Suprapubic skin (tissue), 4 donors: ENCODE data around the gene SVOP. TPM values are rescaled to one million over a fixed set of nuclear protein-coding genes. Genes with fewer than 3 reads are reported as not detected.

Source experiments
- DNase-seq, 2 donors: peaks; one replicate each; pipeline ENCODE4 v3.0.0-alpha.2; 2019; ENCODE audit warnings: low spot score in 2 of 2
- H3K27ac ChIP-seq: fragments of 200-600 bp; sonication (generic); one replicate; pipeline ENCODE4 v1.5.1; 2019
- H3K27me3 ChIP-seq: fragments of 200-600 bp; sonication (generic); one replicate; pipeline ENCODE4 v1.5.1; 2019
- H3K36me3 ChIP-seq: fragments of 200-600 bp; sonication (generic); one replicate; pipeline ENCODE4 v1.5.1; 2019
- H3K4me1 ChIP-seq: fragments of 200-600 bp; sonication (generic); one replicate; pipeline ENCODE4 v1.5.1; 2019
- H3K4me3 ChIP-seq: fragments of 200-600 bp; sonication (generic); one replicate; pipeline ENCODE4 v1.5.1; 2019; ENCODE audit warnings: mild to moderate bottlenecking
- H3K9me3 ChIP-seq: fragments of 200-600 bp; sonication (generic); one replicate; pipeline ENCODE4 v1.5.1; 2019
- CTCF ChIP-seq, 2 donors: fragments of 200-600 bp in 1 of 2; fragments of 450-650 bp in 1 of 2; sonication (generic) in 1 of 2; IDR thresholded peaks; one replicate each; pipeline ENCODE4 v1.5.1; 2016 to 2019; ENCODE audit warnings: antibody characterized with exemption in 2 of 2, mild to moderate bottlenecking in 1 of 2, moderate library complexity in 1 of 2
- EP300 ChIP-seq: sonication (generic); formaldehyde crosslinking; IDR thresholded peaks from one replicate; pipeline ENCODE4 v1.6.1; 2017; ENCODE audit warnings: antibody characterized with exemption
- POLR2A ChIP-seq, 2 donors: fragments of 450-650 bp; IDR thresholded peaks; one replicate each; pipeline ENCODE4 v1.6.1; 2017; ENCODE audit warnings: antibody characterized with exemption in 2 of 2, mild to moderate bottlenecking in 2 of 2, moderate library complexity in 2 of 2
- POLR2AphosphoS5 ChIP-seq, 3 donors: sonication (generic); formaldehyde crosslinking; IDR thresholded peaks; one replicate each; pipeline ENCODE4 v1.6.1; 2017; ENCODE audit warnings: antibody characterized with exemption in 3 of 3
- WGBS: methylation state at CpG from one replicate; pipeline ENCODE4 v1.1.5; 2018; 5-methylcytosine and 5-hydroxymethylcytosine counted together
- total RNA-seq, 4 donors: library from RNA; depleted of rRNA; stranded (reverse); fragments of >200 nt; gene quantifications; one replicate each; pipeline ENCODE4 v1.1.0, GENCODE V29; 2016

Gene SVOP
- total RNA-seq, 4 donors from 2014 or later = not detected

GRCh38 chr12:108896336-108896735 lies 124.5 kb downstream of the SVOP start:
- 28% methylated on average over 8 of the region's 8 CpGs for WGBS
- DNase-seq = no peak

GRCh38 chr12:108895220-108895802 lies 125.6 kb downstream of the SVOP start:
- WGBS = 72% methylated on average over 5 of the region's 5 CpGs
- Histone ChIP-seq H3K27me3 (peaks cover 6% of the 10 kb centered on the region), H3K4me1 (no peaks in the 10 kb centered on the region), H3K36me3 (no peaks in the 10 kb centered on the region), H3K9me3 (no peaks in the 10 kb centered on the region), H3K27ac (no peak overlapping the region), H3K4me3 (no peak overlapping the region)
- no peak for TF ChIP-seq EP300
- no peak for TF ChIP-seq CTCF (IDR thresholded peaks at IDR 0.05)
- no peak for TF ChIP-seq POLR2A (IDR thresholded peaks at IDR 0.05)
- no peak for TF ChIP-seq POLR2AphosphoS5 (IDR thresholded peaks at IDR 0.05)
- DNase-seq = no peak

More at GRCh38 chr12:108896336-108896735, 124.5 kb downstream of the SVOP start:
- TF ChIP-seq EP300 = no peak
- TF ChIP-seq POLR2A (IDR thresholded peaks at IDR 0.05) = no peak
- TF ChIP-seq POLR2AphosphoS5 (IDR thresholded peaks at IDR 0.05) = no peak
- Histone ChIP-seq H3K4me3 (no peak overlapping the region), H3K27ac (no peak overlapping the region), H3K9me3 (no peaks in the 10 kb centered on the region), H3K4me1 (no peaks in the 10 kb centered on the region), H3K36me3 (no peaks in the 10 kb centered on the region), H3K27me3 (peaks cover 11% of the 10 kb centered on the region)

- Histone ChIP-seq H3K9me3 (no peaks in the 10 kb centered on the region), H3K36me3 (no peaks in the 10 kb centered on the region), H3K27me3 (no peaks in the 10 kb centered on the region), H3K27ac (no peak overlapping the region), H3K4me1 (no peaks in the 10 kb centered on the region), H3K4me3 (no peak overlapping the region)
- no peak for DNase-seq
- TF ChIP-seq POLR2AphosphoS5 (IDR thresholded peaks at IDR 0.05) = no peak
- 92% methylated on average over 1 of the region's 2 CpGs for WGBS
Measured at GRCh38 chr12:108890208-108890607, 130.7 kb downstream of the SVOP start.

GRCh38 chr12:108888031-108888430 lies 132.8 kb downstream of the SVOP start:
- TF ChIP-seq POLR2AphosphoS5 (IDR thresholded peaks at IDR 0.05) = no peak
- no peak for TF ChIP-seq POLR2A (IDR thresholded peaks at IDR 0.05)
- TF ChIP-seq EP300 = no peak
- no peak for TF ChIP-seq CTCF (IDR thresholded peaks at IDR 0.05)
- no peak overlapping the region for H3K27ac ChIP-seq
- no peaks in the 10 kb centered on the region for H3K27me3 ChIP-seq
- no peak for DNase-seq
- WGBS = 64% methylated on average over 6 of the region's 6 CpGs
- H3K4me1 ChIP-seq = no peaks in the 10 kb centered on the region
- H3K9me3 ChIP-seq = no peaks in the 10 kb centered on the region
- no peak overlapping the region for H3K4me3 ChIP-seq
- H3K36me3 ChIP-seq = no peaks in the 10 kb centered on the region

- Histone ChIP-seq H3K27ac (no peak overlapping the region), H3K36me3 (no peaks in the 10 kb centered on the region), H3K4me3 (no peak overlapping the region), H3K9me3 (no peaks in the 10 kb centered on the region), H3K4me1 (no peaks in the 10 kb centered on the region), H3K27me3 (no peaks in the 10 kb centered on the region)
- no peak for TF ChIP-seq POLR2AphosphoS5 (IDR thresholded peaks at IDR 0.05)
- no peak for TF ChIP-seq EP300
- TF ChIP-seq POLR2A (IDR thresholded peaks at IDR 0.05) = no peak
- no peak for TF ChIP-seq CTCF (IDR thresholded peaks at IDR 0.05)
- 82% methylated on average over 9 of the region's 9 CpGs for WGBS
- no peak for DNase-seq
Measured at GRCh38 chr12:108886873-108887629, 133.8 kb downstream of the SVOP start.

GRCh38 chr12:108884116-108885012 lies 136.5 kb downstream of the SVOP start:
- Histone ChIP-seq H3K36me3 (no peaks in the 10 kb centered on the region), H3K4me3 (no peak overlapping the region), H3K27me3 (no peaks in the 10 kb centered on the region), H3K9me3 (no peaks in the 10 kb centered on the region), H3K27ac (no peak overlapping the region), H3K4me1 (no peaks in the 10 kb centered on the region)
- TF ChIP-seq EP300 (no peak), CTCF (IDR thresholded peaks at IDR 0.05) (peak in 1 of 2 donors; percentile 47)
- 68% methylated on average over 16 of the region's 16 CpGs for WGBS
- peak in 1 of 2 donors; percentile 57 for DNase-seq
